Esophagus (tissue), 2 donors: Measurements from ENCODE around the gene OTOP3. TPM values are rescaled to one million over a fixed set of nuclear protein-coding genes. Genes with fewer than 3 reads are reported as not detected.
"Not testable (repeated sequence)": the region's sequence is repeated elsewhere in the genome, so short reads cannot be mapped to it uniquely, and the experiment has no call there.

Experiments used
- H3K27ac ChIP-seq, 2 donors: one replicate each; pipeline ENCODE4 v1.5.1; 2013; ENCODE audit warnings: low read depth in 2 of 2, mild to moderate bottlenecking in 2 of 2, inconsistent platforms in 1 of 2, low read length in 1 of 2, moderate library complexity in 1 of 2
- H3K27me3 ChIP-seq, 2 donors: one replicate each; pipeline ENCODE4 v1.6.1; 2013; ENCODE audit warnings: low read length in 2 of 2, control low read depth in 1 of 2, mild to moderate bottlenecking in 1 of 2; ENCODE audit not compliant: insufficient read depth in 2 of 2, control insufficient read depth in 1 of 2
- H3K36me3 ChIP-seq, 2 donors: one replicate each; pipeline ENCODE4 v1.6.1; 2013; ENCODE audit warnings: low read length in 1 of 2; ENCODE audit not compliant: control insufficient read depth in 2 of 2, insufficient read depth in 2 of 2
- H3K4me1 ChIP-seq, 2 donors: one replicate each; pipeline ENCODE4 v1.6.1; 2013; ENCODE audit warnings: low read length in 1 of 2; ENCODE audit not compliant: control insufficient read depth in 2 of 2, insufficient read depth in 2 of 2
- H3K4me3 ChIP-seq, 2 donors: one replicate each; pipeline ENCODE4 v1.5.1; 2013; ENCODE audit warnings: low read length in 2 of 2, mild to moderate bottlenecking in 2 of 2, low read depth in 1 of 2, moderate library complexity in 1 of 2
- H3K9me3 ChIP-seq, 2 donors: one replicate each; pipeline ENCODE4 v1.6.1; 2013; ENCODE audit warnings: mild to moderate bottlenecking in 2 of 2, low read depth in 1 of 2, low read length in 1 of 2, moderate library complexity in 1 of 2; ENCODE audit not compliant: control insufficient read depth in 2 of 2, insufficient read depth in 1 of 2
- WGBS, 2 donors: extraction: QIAGEN DNeasy Blood & Tissue Kit; methylation state at CpG; one replicate each; pipeline ENCODE4 v1.1.7; 2013; 5-methylcytosine and 5-hydroxymethylcytosine counted together
- polyA plus RNA-seq, 2 donors: library from polyadenylated mRNA; stranded (reverse); fragments of 200-250 nt; gene quantifications; one replicate each; pipeline ENCODE4 v1.2.3, GENCODE V29; 2013
- donor health status: healthy with polysubstance abuse.
- donor health status: Bipolar disorder and iron deficiency.

Gene OTOP3
- polyA plus RNA-seq, 2 donors: 11.2 to 16.1 TPM

DNA sequence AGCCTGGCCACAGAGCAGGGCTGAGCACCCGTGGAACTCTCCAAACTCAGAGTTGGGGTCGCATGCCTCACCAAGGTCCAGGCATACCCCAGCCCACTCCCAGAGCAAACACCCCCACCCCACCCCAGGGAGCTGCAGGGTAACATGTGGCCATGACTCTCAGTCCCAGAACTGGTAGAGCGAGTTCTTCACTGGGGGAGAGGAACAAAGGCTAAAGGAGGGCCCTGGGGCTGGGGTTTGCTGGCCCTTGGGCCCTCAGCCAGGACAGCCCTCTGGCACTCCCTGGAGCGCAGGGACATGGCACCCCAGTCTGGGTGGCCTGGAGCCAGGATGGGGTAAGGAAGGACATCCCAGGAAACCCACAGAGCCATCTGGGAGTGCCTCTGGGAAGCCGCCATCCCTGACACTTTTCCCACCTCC, 32.7 kb downstream of the OTOP3 start:
- no peaks in the 10 kb centered on the region for H3K9me3 ChIP-seq
- no peaks in the 10 kb centered on the region for H3K27me3 ChIP-seq
- H3K4me1 ChIP-seq: peaks cover 4 to 17% of the 10 kb centered on the region in 2 donors
- H3K36me3 ChIP-seq: no peaks in the 10 kb centered on the region
- 53 to 59% methylated on average over 5 of the region's 5 CpGs for WGBS, 2 donors
- H3K4me3 ChIP-seq: no peak overlapping the region
- H3K27ac ChIP-seq: no peak overlapping the region

- not testable (repeated sequence) for H3K4me3 ChIP-seq, H3K27ac ChIP-seq, H3K27me3 ChIP-seq, H3K9me3 ChIP-seq, H3K36me3 ChIP-seq
- peaks cover 4 to 17% of the 10 kb centered on the region in 2 donors for H3K4me1 ChIP-seq
- 88 to 92% methylated on average over 5 of the region's 5 CpGs for WGBS, 2 donors
These were observed 33.8 kb downstream of the OTOP3 start for GRCh38 chr17:74969501-74969900.

DNA sequence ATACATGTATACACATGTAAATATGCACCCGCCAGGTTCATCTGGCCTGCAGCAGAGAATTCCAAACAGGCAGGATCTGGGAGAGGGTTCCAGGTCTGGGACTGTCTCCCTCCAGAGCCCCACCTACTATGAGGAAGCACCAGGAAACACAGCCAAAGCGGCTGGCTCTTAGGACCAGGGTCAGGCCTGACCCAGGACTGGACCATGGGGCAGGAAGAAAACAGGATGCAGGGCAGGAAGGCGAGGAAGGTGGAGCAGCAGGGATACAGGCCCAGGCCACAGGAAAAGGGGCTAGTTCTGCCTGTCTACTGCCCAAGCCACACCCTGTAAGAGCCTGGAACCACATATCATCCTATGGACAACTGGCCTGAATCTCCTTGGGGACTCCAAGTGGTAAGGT, 34.7 kb downstream of the OTOP3 start:
- Histone ChIP-seq H3K27me3 (no peaks in the 10 kb centered on the region), H3K4me1 (peaks cover 4 to 17% of the 10 kb centered on the region in 2 donors), H3K9me3 (no peaks in the 10 kb centered on the region), H3K36me3 (no peaks in the 10 kb centered on the region), H3K4me3 (no peak overlapping the region), H3K27ac (no peak overlapping the region)
- 68 to 79% methylated on average over 3 of the region's 3 CpGs for WGBS, 2 donors

DNA sequence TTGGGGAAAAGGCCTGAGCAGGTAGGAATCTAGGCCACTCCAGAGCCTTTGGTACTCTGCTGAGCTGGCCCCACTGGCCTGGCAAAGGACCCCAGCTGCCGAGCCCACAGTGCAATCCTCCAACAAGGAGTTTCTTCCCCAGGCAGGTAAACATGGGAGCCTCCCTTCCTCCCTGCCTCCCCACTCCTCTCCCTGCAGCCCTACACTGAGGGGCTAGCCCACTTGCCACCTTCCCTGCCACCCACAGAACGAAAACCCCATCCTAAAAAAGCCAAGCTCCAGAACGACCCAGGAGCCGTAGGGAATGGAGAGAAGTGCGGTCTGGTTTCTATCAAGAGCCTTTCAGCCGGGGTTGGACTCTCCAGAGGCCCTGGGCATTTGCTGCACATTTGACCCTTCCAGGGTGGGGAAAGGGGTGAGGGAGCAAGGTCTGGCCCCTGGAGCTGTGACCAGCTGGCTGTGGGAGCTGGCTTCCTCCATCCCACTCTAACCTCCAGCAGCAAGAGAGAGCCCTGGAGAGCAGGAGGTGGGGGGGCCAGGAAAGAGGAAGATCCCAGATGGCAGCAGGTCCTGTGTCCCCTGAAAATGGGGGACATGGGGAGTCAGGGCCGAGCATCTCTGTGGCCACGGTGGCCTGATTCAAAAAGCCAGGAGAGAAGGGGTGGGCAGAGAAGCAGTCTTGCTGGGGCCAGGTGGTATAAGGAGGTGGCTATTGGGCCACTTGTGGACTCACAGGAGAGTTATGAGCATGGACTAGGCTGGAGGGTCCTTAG, 35.6 kb downstream of the OTOP3 start:
- Histone ChIP-seq H3K4me1 (peaks cover 4 to 17% of the 10 kb centered on the region in 2 donors), H3K27me3 (no peaks in the 10 kb centered on the region), H3K9me3 (no peaks in the 10 kb centered on the region), H3K27ac (peak overlapping the region in 1 of 2 donors; percentile 21), H3K36me3 (no peaks in the 10 kb centered on the region), H3K4me3 (peak overlapping the region in 1 of 2 donors; percentile 54)
- 67 to 87% methylated on average over 8 of the region's 8 CpGs for WGBS, 2 donors

DNA sequence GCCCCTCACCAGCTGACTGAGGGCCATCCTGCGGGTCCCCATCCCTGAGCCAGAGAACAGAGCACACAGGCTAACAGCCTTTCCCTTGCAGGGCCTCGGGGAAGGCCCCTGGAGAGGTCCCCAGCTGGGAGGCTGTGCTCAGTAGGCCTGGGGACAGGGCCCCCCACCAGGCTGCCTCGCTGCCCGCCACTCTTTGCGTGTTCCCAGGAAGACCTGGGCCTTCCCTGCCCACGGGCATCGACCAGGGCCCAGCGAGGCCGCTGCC, 36.1 kb downstream of the OTOP3 start:
- H3K9me3 ChIP-seq: no peaks in the 10 kb centered on the region
- peak overlapping the region in 1 of 2 donors; percentile 21 for H3K27ac ChIP-seq
- no peaks in the 10 kb centered on the region for H3K36me3 ChIP-seq
- 14 to 20% methylated on average over 9 of the region's 9 CpGs for WGBS, 2 donors
- peaks cover 4 to 17% of the 10 kb centered on the region in 2 donors for H3K4me1 ChIP-seq
- peak overlapping the region; percentile 54 to 55 for H3K4me3 ChIP-seq
- H3K27me3 ChIP-seq: no peaks in the 10 kb centered on the region

GRCh38 chr17:74972107-74972972, 36.6 kb downstream of the OTOP3 start, which contains the start of gene HID1:
Gene HID1 (minus strand): TSS chr17:74972759. CDS start chr17:74972656, 103 bp downstream.
- Histone ChIP-seq H3K4me1 (peaks cover 4 to 17% of the 10 kb centered on the region in 2 donors), H3K4me3 (peak within 1 kb of the TSS; percentile 54 to 55), H3K27ac (peak within 1 kb of the TSS in 1 of 2 donors; percentile 21), H3K9me3 (no peaks in the 10 kb centered on the region), H3K27me3 (no peaks in the 10 kb centered on the region), H3K36me3 (no peaks in the 10 kb centered on the region)
- 2 to 3% methylated on average over 64 to 95 of the region's 95 CpGs for WGBS, 2 donors

GRCh38 chr17:74972973-74973328, 37.3 kb downstream of the OTOP3 start:
- H3K36me3 ChIP-seq: no peaks in the 10 kb centered on the region
- peak overlapping the region; percentile 54 to 55 for H3K4me3 ChIP-seq
- peaks cover 4 to 17% of the 10 kb centered on the region in 2 donors for H3K4me1 ChIP-seq
- no peak overlapping the region for H3K27ac ChIP-seq
- H3K9me3 ChIP-seq: no peaks in the 10 kb centered on the region
- WGBS, 2 donors: 17 to 19% methylated on average over 17 of the region's 17 CpGs
- no peaks in the 10 kb centered on the region for H3K27me3 ChIP-seq

- no peaks in the 10 kb centered on the region for H3K9me3 ChIP-seq
- 78 to 82% methylated on average over 4 of the region's 4 CpGs for WGBS, 2 donors
- no peaks in the 10 kb centered on the region for H3K27me3 ChIP-seq
- H3K4me3 ChIP-seq: no peak overlapping the region
- H3K36me3 ChIP-seq: no peaks in the 10 kb centered on the region
- peaks cover 4 to 7% of the 10 kb centered on the region in 2 donors for H3K4me1 ChIP-seq
- H3K27ac ChIP-seq: no peak overlapping the region
These were observed 40.2 kb downstream of the OTOP3 start for GRCh38 chr17:74975943-74976342.

GRCh38 chr17:74977802-74978201, 42.1 kb downstream of the OTOP3 start:
- H3K27me3 ChIP-seq: no peaks in the 10 kb centered on the region

More at GRCh38 chr17:74977802-74978201, 42.1 kb downstream of the OTOP3 start:
- Histone ChIP-seq H3K9me3 (no peaks in the 10 kb centered on the region), H3K4me3 (no peak overlapping the region), H3K4me1 (peaks cover 0 to 12% of the 10 kb centered on the region in 2 donors), H3K27ac (no peak overlapping the region), H3K36me3 (no peaks in the 10 kb centered on the region)
- WGBS, 2 donors: 91 to 94% methylated on average over 3 of the region's 3 CpGs
